Natural killer cell (primary cell): ENCODE measurements around the gene TDRD9. TPM values are rescaled to one million over a fixed set of nuclear protein-coding genes. Genes with fewer than 3 reads are reported as not detected.

Experiments used
- ATAC-seq, 3 donors: fragments of 150-1000 bp in 2 of 3; fragments of 200-7000 bp in 1 of 3; cut with Tn5 transposase; 1 replicate in 1 of 3; 2 replicates in 2 of 3; pipeline ENCODE4 v1.10.0; 2021; ENCODE audit warnings: mild to moderate bottlenecking in 2 of 3, moderate library complexity in 2 of 3
- DNase-seq, 2 donors: peaks; one replicate each; pipeline versions ENCODE4 v3.0.0 to v3.0.0-alpha.2; 2013 to 2021; ENCODE audit warnings: mixed read lengths in 1 of 2
- H3K27ac ChIP-seq: one replicate; pipeline ENCODE4 v1.5.1; 2013; ENCODE audit warnings: mild to moderate bottlenecking, low read length
- H3K27me3 ChIP-seq: one replicate; pipeline ENCODE4 v1.6.1; 2013; ENCODE audit warnings: low read length; ENCODE audit not compliant: control insufficient read depth, insufficient read depth
- H3K36me3 ChIP-seq: one replicate; pipeline ENCODE4 v1.6.1; 2013; ENCODE audit warnings: low read length; ENCODE audit not compliant: control insufficient read depth, insufficient read depth
- H3K4me1 ChIP-seq: one replicate; pipeline ENCODE4 v1.6.1; 2013; ENCODE audit warnings: low read length; ENCODE audit not compliant: control insufficient read depth, insufficient read depth
- H3K4me3 ChIP-seq: one replicate; pipeline ENCODE4 v1.5.1; 2013; ENCODE audit warnings: low read length
- H3K9me3 ChIP-seq: one replicate; pipeline ENCODE4 v1.6.1; 2013; ENCODE audit warnings: low read length; ENCODE audit not compliant: control insufficient read depth, insufficient read depth
- H3K27ac Mint-ChIP-seq, 2 donors: one replicate each; pipeline ENCODE4 v1.8.0; 2022; ENCODE audit warnings: mild to moderate bottlenecking in 2 of 2, mixed read lengths in 2 of 2, moderate library complexity in 1 of 2
- H3K27me3 Mint-ChIP-seq, 2 donors: one replicate each; pipeline ENCODE4 v1.8.0; 2022; ENCODE audit warnings: low read depth in 2 of 2, mixed read lengths in 2 of 2
- H3K36me3 Mint-ChIP-seq: one replicate; pipeline ENCODE4 v1.8.0; 2022; ENCODE audit warnings: mixed read lengths
- H3K4me1 Mint-ChIP-seq, 2 donors: one replicate each; pipeline ENCODE4 v1.8.0; 2022; ENCODE audit warnings: mixed read lengths in 2 of 2
- H3K4me3 Mint-ChIP-seq: one replicate; pipeline ENCODE4 v1.8.0; 2022; ENCODE audit warnings: mild to moderate bottlenecking, moderate library complexity, mixed read lengths
- H3K9me3 Mint-ChIP-seq, 2 donors: one replicate each; pipeline ENCODE4 v1.8.0; 2022; ENCODE audit warnings: mixed read lengths in 2 of 2
- WGBS: methylation state at CpG from one replicate; pipeline ENCODE4 v1.1.7; 2013; ENCODE audit warnings: missing lambda C conversion rate; ENCODE audit not compliant: insufficient coverage; 5-methylcytosine and 5-hydroxymethylcytosine counted together
- intact Hi-C: fragments of 100-400 bp; cut with micrococcal nuclease; formaldehyde crosslinking; loops from one replicate; pipeline ENCODE4 v1.14.2; 2022
- total RNA-seq, 4 donors: library from RNA; stranded (reverse); fragments of 120-200 nt in 1 of 4; gene quantifications; one replicate each; pipeline versions ENCODE4 v1.2.3 to v1.2.4, GENCODE V29; 2013 to 2022
- TF ChIP-seq, protein P1 (sequence below): fragments of 200-600 bp; IDR thresholded peaks from one replicate; pipeline ENCODE4 v1.8.0; 2022; ENCODE audit warnings: antibody characterized with exemption

Gene TDRD9
- total RNA-seq, 3 donors from 2014 or later (not counting 1 experiment from before 2014, with no cell fraction given), result 0.75 to 2.2 (median 1.4) TPM

DNA sequence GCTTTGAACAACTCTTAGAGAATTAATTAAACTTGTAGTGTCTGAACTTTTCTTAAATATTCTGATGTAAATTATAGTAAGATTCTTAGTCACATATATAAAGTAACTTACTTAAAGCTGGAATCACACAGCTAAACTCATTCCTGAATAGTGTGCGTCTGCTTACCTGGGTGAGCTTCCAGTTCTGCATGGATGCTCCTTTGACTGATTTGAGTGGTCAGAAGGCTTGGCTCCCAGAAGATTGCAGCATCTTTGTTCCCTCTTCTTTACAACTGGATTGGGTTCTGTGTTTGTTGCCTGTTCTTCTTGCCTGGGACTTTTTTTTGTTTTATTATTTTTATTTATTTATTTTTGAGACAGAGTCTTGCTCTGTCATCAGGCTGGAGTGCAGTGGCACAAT is 90.8 kb downstream of the TDRD9 start:
- no peak for DNase-seq
- Mint-ChIP-seq H3K27me3 (peaks cover 11 to 50% of the 10 kb centered on the region in 2 donors), H3K27ac (no peak overlapping the region), H3K4me1 (no peaks in the 10 kb centered on the region), H3K4me3 (no peak overlapping the region), H3K36me3 (no peaks in the 10 kb centered on the region), H3K9me3 (no peaks in the 10 kb centered on the region)
- TF ChIP-seq, protein P1, sequence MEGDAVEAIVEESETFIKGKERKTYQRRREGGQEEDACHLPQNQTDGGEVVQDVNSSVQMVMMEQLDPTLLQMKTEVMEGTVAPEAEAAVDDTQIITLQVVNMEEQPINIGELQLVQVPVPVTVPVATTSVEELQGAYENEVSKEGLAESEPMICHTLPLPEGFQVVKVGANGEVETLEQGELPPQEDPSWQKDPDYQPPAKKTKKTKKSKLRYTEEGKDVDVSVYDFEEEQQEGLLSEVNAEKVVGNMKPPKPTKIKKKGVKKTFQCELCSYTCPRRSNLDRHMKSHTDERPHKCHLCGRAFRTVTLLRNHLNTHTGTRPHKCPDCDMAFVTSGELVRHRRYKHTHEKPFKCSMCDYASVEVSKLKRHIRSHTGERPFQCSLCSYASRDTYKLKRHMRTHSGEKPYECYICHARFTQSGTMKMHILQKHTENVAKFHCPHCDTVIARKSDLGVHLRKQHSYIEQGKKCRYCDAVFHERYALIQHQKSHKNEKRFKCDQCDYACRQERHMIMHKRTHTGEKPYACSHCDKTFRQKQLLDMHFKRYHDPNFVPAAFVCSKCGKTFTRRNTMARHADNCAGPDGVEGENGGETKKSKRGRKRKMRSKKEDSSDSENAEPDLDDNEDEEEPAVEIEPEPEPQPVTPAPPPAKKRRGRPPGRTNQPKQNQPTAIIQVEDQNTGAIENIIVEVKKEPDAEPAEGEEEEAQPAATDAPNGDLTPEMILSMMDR, result no peak
- H3K27ac ChIP-seq, result no peak overlapping the region
- H3K4me1 ChIP-seq, result no peaks in the 10 kb centered on the region
- ATAC-seq, result no peak
- no peaks in the 10 kb centered on the region for H3K27me3 ChIP-seq
- no peaks in the 10 kb centered on the region for H3K36me3 ChIP-seq
- intact Hi-C loops, result no loop called here
- H3K9me3 ChIP-seq, result no peaks in the 10 kb centered on the region
- 85% methylated on average over 1 of the region's 1 CpG for WGBS
- H3K4me3 ChIP-seq, result no peak overlapping the region

DNA sequence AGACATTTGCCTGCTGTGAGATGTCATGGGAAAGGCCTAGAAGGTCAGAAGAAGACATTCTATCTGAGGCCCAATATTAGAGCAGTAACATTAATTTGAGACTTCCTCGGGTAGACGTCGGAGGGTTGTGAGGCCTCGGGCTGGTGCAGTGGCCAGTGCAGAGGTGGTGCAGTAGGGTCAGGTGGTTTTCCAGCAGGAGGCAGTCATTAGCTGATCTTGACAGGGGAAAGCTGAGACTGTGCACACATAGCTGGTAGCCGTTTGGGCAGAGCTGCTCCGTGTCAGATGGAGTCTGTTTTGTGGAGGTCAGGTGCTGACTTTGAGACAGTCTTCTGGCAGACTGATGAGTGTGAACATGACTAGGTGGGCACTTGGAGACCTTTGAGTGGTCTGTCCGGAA is 91.5 kb downstream of the TDRD9 start:
- intact Hi-C loops, result no loop called here
- no peak for DNase-seq
- H3K27me3 ChIP-seq, result no peaks in the 10 kb centered on the region
- H3K4me1 ChIP-seq, result no peaks in the 10 kb centered on the region
- Mint-ChIP-seq H3K27me3 (peaks cover 11 to 47% of the 10 kb centered on the region in 2 donors), H3K4me1 (no peaks in the 10 kb centered on the region), H3K4me3 (no peak overlapping the region), H3K36me3 (no peaks in the 10 kb centered on the region), H3K27ac (no peak overlapping the region), H3K9me3 (no peaks in the 10 kb centered on the region)
- H3K27ac ChIP-seq, result no peak overlapping the region
- H3K36me3 ChIP-seq, result no peaks in the 10 kb centered on the region
- no peak overlapping the region for H3K4me3 ChIP-seq
- TF ChIP-seq, protein P1, result no peak
- H3K9me3 ChIP-seq, result no peaks in the 10 kb centered on the region
- ATAC-seq, result no peak
- WGBS, result 84% methylated on average over 7 of the region's 7 CpGs

DNA sequence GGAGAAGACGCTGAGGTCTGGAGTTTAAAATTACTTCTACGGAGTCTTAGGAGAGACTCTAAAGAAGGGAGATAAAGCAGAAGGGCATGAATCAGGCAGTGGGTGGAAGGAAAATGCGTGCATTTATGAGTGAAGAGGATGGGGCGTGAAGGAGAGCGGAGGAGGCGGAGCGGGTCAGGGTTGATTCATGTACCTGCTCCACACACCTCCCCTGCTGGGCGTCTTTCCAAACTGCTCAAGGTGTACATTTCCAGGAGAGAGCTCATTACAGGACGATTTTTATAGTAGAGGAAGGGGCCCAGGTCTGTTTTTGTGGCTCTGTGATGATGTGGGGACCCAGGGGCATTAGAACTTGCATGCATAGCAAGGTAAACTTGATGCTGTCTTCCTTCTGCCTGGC is 92.2 kb downstream of the TDRD9 start:
- DNase-seq, result no peak
- Histone ChIP-seq H3K27me3 (no peaks in the 10 kb centered on the region), H3K4me3 (no peak overlapping the region), H3K9me3 (no peaks in the 10 kb centered on the region), H3K27ac (no peak overlapping the region), H3K36me3 (no peaks in the 10 kb centered on the region), H3K4me1 (no peaks in the 10 kb centered on the region)
- Mint-ChIP-seq H3K4me3 (no peak overlapping the region), H3K9me3 (no peaks in the 10 kb centered on the region), H3K4me1 (no peaks in the 10 kb centered on the region), H3K27ac (no peak overlapping the region), H3K36me3 (no peaks in the 10 kb centered on the region), H3K27me3 (peaks cover 13 to 40% of the 10 kb centered on the region in 2 donors)
- WGBS, result 83% methylated on average over 9 of the region's 9 CpGs
- TF ChIP-seq, protein P1, result no peak
- intact Hi-C loops, result no loop called here
- ATAC-seq, result no peak

DNA sequence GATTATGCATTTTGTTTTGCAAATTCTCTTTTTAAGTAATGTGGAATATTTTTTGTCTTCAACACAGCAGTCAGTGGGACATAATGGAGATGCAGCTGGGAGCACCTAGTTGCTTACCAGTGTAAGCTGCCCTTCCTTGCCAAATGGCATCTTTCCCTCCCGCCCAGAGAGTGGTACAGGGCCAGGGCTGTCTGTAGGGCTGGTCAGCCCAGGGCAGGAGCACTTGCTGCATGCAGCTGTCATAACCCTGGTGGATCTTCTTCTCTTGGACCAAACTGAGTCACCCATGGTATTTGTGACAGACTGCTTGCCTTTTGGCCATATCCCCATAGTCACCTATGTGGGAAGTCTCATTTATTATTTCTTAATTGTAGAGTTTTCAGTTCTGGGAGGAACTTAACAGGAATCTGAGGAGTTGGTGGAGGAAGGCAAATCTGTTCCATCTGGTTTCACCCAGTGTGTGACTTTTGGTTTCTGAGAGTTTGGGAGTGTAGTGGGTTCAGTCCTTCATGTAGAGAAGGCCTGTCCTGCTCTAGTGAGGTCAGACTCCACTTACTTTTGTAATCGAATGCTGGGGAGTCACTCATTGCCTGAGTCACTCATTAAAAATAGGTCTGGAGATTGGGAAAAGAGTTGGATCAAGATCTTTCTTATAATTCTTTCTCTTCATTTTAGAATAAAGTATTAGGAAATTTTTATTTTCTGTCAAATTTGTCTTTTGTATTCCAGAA is 95.2 kb downstream of the TDRD9 start:
- ATAC-seq, result no peak
- 93% methylated on average over 2 of the region's 2 CpGs for WGBS
- TF ChIP-seq, protein P1, result no peak
- no peak for DNase-seq
- H3K9me3 Mint-ChIP-seq, result no peaks in the 10 kb centered on the region
- Histone ChIP-seq H3K4me1 (no peaks in the 10 kb centered on the region), H3K4me3 (no peak overlapping the region), H3K9me3 (no peaks in the 10 kb centered on the region), H3K27me3 (peaks cover 5% of the 10 kb centered on the region), H3K36me3 (no peaks in the 10 kb centered on the region), H3K27ac (no peak overlapping the region)
- peaks cover 19 to 35% of the 10 kb centered on the region in 2 donors for H3K27me3 Mint-ChIP-seq
- no peak overlapping the region for H3K4me3 Mint-ChIP-seq
- no peak overlapping the region for H3K27ac Mint-ChIP-seq
- intact Hi-C loops, result no loop called here
- H3K4me1 Mint-ChIP-seq, result no peaks in the 10 kb centered on the region
- no peaks in the 10 kb centered on the region for H3K36me3 Mint-ChIP-seq
